HG02759 (cell line): ENCODE measurements around the gene NUCB2.
"Not testable (repeated sequence)": the region's sequence is repeated elsewhere in the genome, so short reads cannot be mapped to it uniquely, and the experiment has no call there.

Experiments used
- ATAC-seq: cut with Tn5 transposase; IDR thresholded peaks from one replicate; pipeline ENCODE4 v1.9.1; 2021; ENCODE audit warnings: mild to moderate bottlenecking, moderate library complexity; ENCODE audit not compliant: unreplicated experiment

NUCB2 gene

GRCh38 chr11:17268500-17268899 is 8.0 kb upstream of the NUCB2 start:
- not testable (repeated sequence) for ATAC-seq

- ATAC-seq: no peak
Measured at GRCh38 chr11:17268902-17269301, 7.6 kb upstream of the NUCB2 start.

GRCh38 chr11:17272801-17273200 is 3.7 kb upstream of the NUCB2 start:
- ATAC-seq: no peak

- ATAC-seq: no peak
Measured at GRCh38 chr11:17273211-17273610, 3.3 kb upstream of the NUCB2 start.

GRCh38 chr11:17273668-17274282 is 2.8 kb upstream of the NUCB2 start:
- ATAC-seq: no peak

- no peak for ATAC-seq
Measured at GRCh38 chr11:17275400-17276235, 921 bp upstream of the NUCB2 start.

- ATAC-seq: peak; percentile 10
Measured at GRCh38 chr11:17277024-17277584, 565 bp downstream of the NUCB2 start.

GRCh38 chr11:17280494-17281127 is 4.1 kb downstream of the NUCB2 start:
- ATAC-seq: no peak

GRCh38 chr11:17286332-17286731 is 9.8 kb downstream of the NUCB2 start:
- no peak for ATAC-seq

GRCh38 chr11:17287058-17287457 is 10.5 kb downstream of the NUCB2 start:
- ATAC-seq: no peak

- ATAC-seq: no peak
Measured at GRCh38 chr11:17291710-17292109, 15.2 kb downstream of the NUCB2 start.

- no peak for ATAC-seq
Measured at GRCh38 chr11:17293311-17293710, 16.8 kb downstream of the NUCB2 start.

- peak; percentile 60 for ATAC-seq
Measured at GRCh38 chr11:17294033-17294432, 17.5 kb downstream of the NUCB2 start.

- ATAC-seq: no peak
Measured at GRCh38 chr11:17296852-17297559, 20.5 kb downstream of the NUCB2 start.

- ATAC-seq: peak; percentile 84
Measured at GRCh38 chr11:17298302-17298701, 21.8 kb downstream of the NUCB2 start.

GRCh38 chr11:17300372-17300771 is 23.8 kb downstream of the NUCB2 start:
- no peak for ATAC-seq

- ATAC-seq: no peak
Measured at GRCh38 chr11:17313349-17314231, 37.1 kb downstream of the NUCB2 start.

- ATAC-seq: no peak
Measured at GRCh38 chr11:17314232-17314547, 37.7 kb downstream of the NUCB2 start.

GRCh38 chr11:17314904-17315426 is 38.4 kb downstream of the NUCB2 start:
- no peak for ATAC-seq
